ENCODE data around the gene TNFRSF8.
A peak's percentile ranks its signal among the peaks of the same experiment; 100 is the strongest.

TNFRSF8 gene

DNA sequence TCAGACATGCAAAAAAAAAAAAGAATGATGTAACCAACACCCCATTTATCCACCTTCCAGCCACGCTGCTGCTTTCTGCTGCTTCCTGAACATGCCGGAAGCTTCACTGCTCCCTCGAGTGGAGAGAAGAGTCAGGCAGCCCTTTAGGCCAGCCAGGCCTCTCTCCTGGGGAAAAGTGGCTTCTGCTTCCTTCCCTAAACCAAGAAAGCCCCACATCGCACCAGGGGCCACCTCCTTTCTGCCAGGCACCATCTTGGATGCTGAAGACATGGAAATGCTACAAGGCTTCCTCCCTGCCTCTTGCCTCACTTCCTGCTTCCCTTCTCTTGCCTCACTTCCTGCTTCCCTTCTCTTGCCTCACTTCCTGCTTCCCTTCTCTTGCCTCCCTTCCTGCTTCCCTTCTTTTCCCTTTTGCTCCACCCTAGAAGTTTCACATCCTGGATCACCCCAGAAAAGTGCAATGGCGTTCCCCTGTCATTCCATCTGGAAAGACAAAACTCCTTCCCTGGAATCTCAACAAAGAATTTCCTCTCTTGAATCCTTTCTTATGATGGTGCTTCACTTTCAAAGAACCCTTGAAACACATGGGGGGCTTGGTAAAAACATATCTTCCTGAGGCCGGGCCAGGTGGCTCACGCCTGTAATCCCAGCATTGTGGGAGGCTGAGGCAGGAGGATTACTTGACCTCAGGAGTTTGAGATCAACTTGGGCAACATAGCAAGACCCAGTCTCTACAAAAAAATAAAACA is 18.7 kb downstream of the TNFRSF8 start:
- peak overlapping the region; percentile 87 for H3K27ac Mint-ChIP-seq
- H3K4me1 Mint-ChIP-seq (ENCODE audit: low read depth) = peaks cover 35% of the 10 kb centered on the region
- peaks cover 30% of the 10 kb centered on the region for H3K9me3 Mint-ChIP-seq
- H3K36me3 Mint-ChIP-seq (ENCODE audit: low read depth) = peaks cover 37% of the 10 kb centered on the region
- peak overlapping the region; percentile 65 for H3K4me3 Mint-ChIP-seq
- H3K27me3 Mint-ChIP-seq (ENCODE audit: low read depth) = no peaks in the 10 kb centered on the region

DNA sequence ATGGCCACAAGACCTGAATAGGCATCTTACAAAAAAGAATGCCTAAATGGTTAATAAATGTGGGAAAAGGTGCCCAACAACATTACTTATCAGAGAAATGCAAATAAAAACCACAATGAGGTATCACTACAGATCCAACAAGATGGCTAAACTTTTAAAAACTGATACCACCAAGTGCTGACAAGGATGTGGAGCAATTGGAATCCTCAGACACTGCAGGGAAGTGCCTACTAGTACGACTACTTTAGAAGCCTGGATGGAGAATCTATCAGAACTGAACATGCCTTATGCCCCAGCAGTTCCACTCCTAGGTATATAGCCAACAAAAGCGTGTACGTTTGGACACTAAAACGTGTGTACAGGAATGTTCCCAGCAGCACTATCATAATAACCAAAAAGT is 19.9 kb downstream of the TNFRSF8 start:
- Mint-ChIP-seq H3K4me3 (no peak overlapping the region), H3K9me3 (peaks cover 33% of the 10 kb centered on the region), H3K27ac (peak overlapping the region; percentile 87), H3K4me1 (ENCODE audit: low read depth) (peaks cover 39% of the 10 kb centered on the region), H3K36me3 (ENCODE audit: low read depth) (peaks cover 41% of the 10 kb centered on the region), H3K27me3 (ENCODE audit: low read depth) (no peaks in the 10 kb centered on the region)

GRCh38 chr1:12083766-12084165 is 20.7 kb downstream of the TNFRSF8 start:
- Mint-ChIP-seq H3K9me3 (peaks cover 33% of the 10 kb centered on the region), H3K27ac (peak overlapping the region; percentile 41), H3K27me3 (ENCODE audit: low read depth) (no peaks in the 10 kb centered on the region), H3K4me3 (no peak overlapping the region), H3K36me3 (ENCODE audit: low read depth) (peaks cover 47% of the 10 kb centered on the region), H3K4me1 (ENCODE audit: low read depth) (peaks cover 45% of the 10 kb centered on the region)

GRCh38 chr1:12085643-12086260 is 22.6 kb downstream of the TNFRSF8 start:
- Mint-ChIP-seq H3K27ac (no peak overlapping the region), H3K27me3 (ENCODE audit: low read depth) (no peaks in the 10 kb centered on the region), H3K4me1 (ENCODE audit: low read depth) (peaks cover 53% of the 10 kb centered on the region)

GRCh38 chr1:12087797-12088314 is 24.8 kb downstream of the TNFRSF8 start:
- Mint-ChIP-seq H3K27me3 (ENCODE audit: low read depth) (no peaks in the 10 kb centered on the region), H3K4me1 (ENCODE audit: low read depth) (peaks cover 45% of the 10 kb centered on the region), H3K36me3 (ENCODE audit: low read depth) (peaks cover 59% of the 10 kb centered on the region)

More at GRCh38 chr1:12085643-12086260, 22.6 kb downstream of the TNFRSF8 start:
- peaks cover 61% of the 10 kb centered on the region for H3K36me3 Mint-ChIP-seq (ENCODE audit: low read depth)
- H3K4me3 Mint-ChIP-seq = no peak overlapping the region
- peaks cover 36% of the 10 kb centered on the region for H3K9me3 Mint-ChIP-seq

DNA sequence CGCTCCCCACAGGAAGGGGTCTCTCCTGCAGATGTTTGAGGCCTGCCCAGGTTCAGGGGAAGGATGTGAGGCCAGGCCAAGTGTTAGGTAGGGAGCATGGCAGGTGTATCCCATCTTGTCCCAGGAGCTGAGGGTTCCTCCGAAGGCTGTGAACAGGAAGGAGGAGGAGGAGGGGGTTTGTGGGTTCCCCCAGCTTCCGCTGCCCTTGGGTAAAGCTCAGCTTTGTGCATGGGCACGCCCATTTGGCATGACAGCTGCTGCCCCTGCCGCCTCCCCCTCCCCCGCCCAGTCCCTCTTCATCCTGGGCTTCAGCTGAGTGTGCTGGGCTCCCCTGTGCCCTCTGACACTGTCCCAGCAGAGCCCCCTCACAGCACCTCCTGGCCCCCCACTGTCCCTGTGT is 25.5 kb downstream of the TNFRSF8 start:
- peaks cover 45% of the 10 kb centered on the region for H3K4me1 Mint-ChIP-seq (ENCODE audit: low read depth)
- H3K9me3 Mint-ChIP-seq = peaks cover 20% of the 10 kb centered on the region
- no peaks in the 10 kb centered on the region for H3K27me3 Mint-ChIP-seq (ENCODE audit: low read depth)
- H3K27ac Mint-ChIP-seq = peak overlapping the region; percentile 93
- peaks cover 52% of the 10 kb centered on the region for H3K36me3 Mint-ChIP-seq (ENCODE audit: low read depth)
- peak overlapping the region; percentile 28 for H3K4me3 Mint-ChIP-seq

More at GRCh38 chr1:12087797-12088314, 24.8 kb downstream of the TNFRSF8 start:
- H3K4me3 Mint-ChIP-seq = peak overlapping the region; percentile 28
- peaks cover 27% of the 10 kb centered on the region for H3K9me3 Mint-ChIP-seq
- peak overlapping the region; percentile 93 for H3K27ac Mint-ChIP-seq

- Mint-ChIP-seq H3K27me3 (ENCODE audit: low read depth) (no peaks in the 10 kb centered on the region), H3K36me3 (ENCODE audit: low read depth) (peaks cover 51% of the 10 kb centered on the region), H3K9me3 (peaks cover 14% of the 10 kb centered on the region), H3K27ac (no peak overlapping the region), H3K4me1 (ENCODE audit: low read depth) (peaks cover 46% of the 10 kb centered on the region), H3K4me3 (no peak overlapping the region)
Measured at GRCh38 chr1:12090326-12090725, 27.2 kb downstream of the TNFRSF8 start.

DNA sequence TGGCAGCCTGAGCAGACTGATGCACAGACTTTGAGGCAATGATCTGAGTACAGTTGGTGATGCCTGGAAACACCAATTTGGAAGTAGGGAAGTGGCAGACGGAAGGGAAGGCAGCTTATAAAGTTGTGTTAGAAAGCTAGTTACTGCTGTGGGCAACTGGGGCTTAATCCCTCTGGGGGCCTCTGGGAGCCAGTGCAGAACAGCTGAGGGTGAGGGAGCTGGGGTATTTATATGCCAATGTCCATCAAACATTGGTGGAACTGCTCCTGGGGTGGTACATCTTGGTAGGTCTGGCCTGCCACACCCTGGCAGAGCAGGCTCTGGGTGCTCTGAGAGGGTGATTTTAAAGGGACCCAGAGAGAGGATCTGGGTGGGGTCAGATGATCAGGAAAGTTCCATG is 28.1 kb downstream of the TNFRSF8 start:
- no peaks in the 10 kb centered on the region for H3K27me3 Mint-ChIP-seq (ENCODE audit: low read depth)
- peaks cover 49% of the 10 kb centered on the region for H3K36me3 Mint-ChIP-seq (ENCODE audit: low read depth)
- peak overlapping the region; percentile 6 for H3K27ac Mint-ChIP-seq
- H3K4me1 Mint-ChIP-seq (ENCODE audit: low read depth) = peaks cover 46% of the 10 kb centered on the region
- peaks cover 14% of the 10 kb centered on the region for H3K9me3 Mint-ChIP-seq
- no peak overlapping the region for H3K4me3 Mint-ChIP-seq

- Mint-ChIP-seq H3K4me1 (ENCODE audit: low read depth) (peaks cover 28% of the 10 kb centered on the region), H3K9me3 (peaks cover 7% of the 10 kb centered on the region), H3K27ac (no peak overlapping the region), H3K36me3 (ENCODE audit: low read depth) (peaks cover 29% of the 10 kb centered on the region), H3K4me3 (no peak overlapping the region), H3K27me3 (ENCODE audit: low read depth) (no peaks in the 10 kb centered on the region)
Measured at GRCh38 chr1:12094180-12094579, 31.1 kb downstream of the TNFRSF8 start.

DNA sequence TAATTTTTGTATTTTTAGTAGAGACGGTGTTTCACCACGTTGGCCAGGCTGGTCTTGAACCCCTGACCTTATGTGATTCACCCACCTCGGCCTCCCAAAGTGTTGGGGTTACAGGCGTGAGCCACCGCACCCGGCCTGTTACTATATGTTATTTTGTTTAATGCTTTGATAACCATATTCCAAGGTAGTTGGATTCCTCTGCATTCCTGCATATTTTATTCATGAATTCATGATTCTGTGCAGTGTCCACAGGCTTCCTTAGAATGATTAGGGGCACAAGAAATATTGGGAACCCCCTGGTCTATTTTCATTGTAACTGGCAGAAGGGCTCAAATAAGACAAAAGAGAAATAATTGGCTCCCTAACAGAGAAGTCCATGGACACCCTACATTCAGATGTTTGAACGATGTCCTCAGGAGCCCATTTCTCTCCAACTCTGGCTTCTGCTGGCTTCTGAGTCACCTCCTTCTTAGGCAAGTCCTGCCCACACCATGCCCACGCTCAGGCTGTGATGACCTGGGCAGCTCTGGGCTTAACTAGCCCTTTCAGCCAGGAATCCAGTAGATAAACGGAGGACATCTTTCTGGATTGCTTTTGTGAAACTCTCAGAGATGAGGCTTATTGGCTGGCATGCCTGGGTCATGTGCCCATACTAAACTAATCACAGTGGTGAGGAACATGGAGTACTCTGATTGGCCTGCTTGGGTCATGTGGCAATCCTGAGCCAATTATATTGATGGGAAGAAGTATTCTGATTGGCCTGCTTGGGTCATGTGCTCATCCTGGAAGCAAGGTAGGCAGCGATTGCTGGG is 32.6 kb downstream of the TNFRSF8 start:
- peaks cover 21% of the 10 kb centered on the region for H3K36me3 Mint-ChIP-seq (ENCODE audit: low read depth)
- no peak overlapping the region for H3K4me3 Mint-ChIP-seq
- peaks cover 19% of the 10 kb centered on the region for H3K4me1 Mint-ChIP-seq (ENCODE audit: low read depth)
- no peaks in the 10 kb centered on the region for H3K27me3 Mint-ChIP-seq (ENCODE audit: low read depth)
- peak overlapping the region; percentile 21 for H3K27ac Mint-ChIP-seq
- H3K9me3 Mint-ChIP-seq = peaks cover 4% of the 10 kb centered on the region

DNA sequence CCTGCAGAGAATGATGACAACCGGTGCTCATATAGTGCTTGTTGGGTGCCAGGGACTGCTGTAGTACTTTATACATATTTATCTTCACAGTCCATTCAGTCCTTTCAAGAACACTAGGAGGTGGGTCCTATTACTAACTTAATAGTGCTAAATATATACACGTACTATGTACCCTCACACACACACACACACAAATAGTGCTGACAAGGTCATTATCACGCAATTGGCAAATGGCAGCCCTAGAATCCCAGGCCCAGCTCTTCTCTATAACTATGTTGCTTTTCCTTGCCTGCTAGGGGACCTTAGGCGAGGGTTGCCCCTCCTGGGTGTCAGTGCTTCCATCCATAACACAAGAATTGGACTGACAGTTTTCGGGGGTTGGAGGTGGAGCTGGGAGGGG is 33.5 kb downstream of the TNFRSF8 start:
- Mint-ChIP-seq H3K36me3 (ENCODE audit: low read depth) (peaks cover 12% of the 10 kb centered on the region), H3K9me3 (no peaks in the 10 kb centered on the region), H3K4me3 (no peak overlapping the region), H3K27ac (no peak overlapping the region), H3K27me3 (ENCODE audit: low read depth) (no peaks in the 10 kb centered on the region), H3K4me1 (ENCODE audit: low read depth) (peaks cover 15% of the 10 kb centered on the region)

GRCh38 chr1:12097321-12097720 is 34.2 kb downstream of the TNFRSF8 start:
- H3K36me3 Mint-ChIP-seq (ENCODE audit: low read depth) = peaks cover 15% of the 10 kb centered on the region
- H3K4me1 Mint-ChIP-seq (ENCODE audit: low read depth) = peaks cover 13% of the 10 kb centered on the region
- H3K9me3 Mint-ChIP-seq = no peaks in the 10 kb centered on the region
- H3K27ac Mint-ChIP-seq = no peak overlapping the region
- no peak overlapping the region for H3K4me3 Mint-ChIP-seq
- no peaks in the 10 kb centered on the region for H3K27me3 Mint-ChIP-seq (ENCODE audit: low read depth)

GRCh38 chr1:12098786-12099185 is 35.7 kb downstream of the TNFRSF8 start:
- no peaks in the 10 kb centered on the region for H3K27me3 Mint-ChIP-seq (ENCODE audit: low read depth)
- H3K4me1 Mint-ChIP-seq (ENCODE audit: low read depth) = peaks cover 15% of the 10 kb centered on the region
- H3K9me3 Mint-ChIP-seq = no peaks in the 10 kb centered on the region

DNA sequence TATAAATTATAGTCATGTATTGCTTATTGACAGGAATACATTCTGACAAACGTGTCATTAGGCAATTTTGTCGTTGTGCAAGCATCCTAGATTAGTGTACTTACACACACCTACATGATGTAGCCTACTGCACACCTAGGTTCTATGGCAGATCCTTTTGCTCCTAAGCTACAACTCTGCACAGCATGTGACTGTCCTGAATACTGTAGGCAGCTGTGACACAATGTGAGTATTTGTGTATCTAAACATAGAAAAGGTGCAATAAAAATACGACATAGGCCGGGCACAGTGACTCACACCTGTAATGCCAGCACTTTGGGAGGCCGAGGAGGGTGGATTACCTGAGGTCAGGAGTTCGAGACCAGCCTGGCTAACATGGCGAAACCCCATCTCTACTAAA is 36.5 kb downstream of the TNFRSF8 start:
- H3K27ac Mint-ChIP-seq = no peak overlapping the region
- H3K36me3 Mint-ChIP-seq (ENCODE audit: low read depth) = peaks cover 20% of the 10 kb centered on the region
- H3K4me1 Mint-ChIP-seq (ENCODE audit: low read depth) = peaks cover 16% of the 10 kb centered on the region
- no peaks in the 10 kb centered on the region for H3K27me3 Mint-ChIP-seq (ENCODE audit: low read depth)
- no peaks in the 10 kb centered on the region for H3K9me3 Mint-ChIP-seq
- no peak overlapping the region for H3K4me3 Mint-ChIP-seq

More at GRCh38 chr1:12098786-12099185, 35.7 kb downstream of the TNFRSF8 start:
- H3K4me3 Mint-ChIP-seq = no peak overlapping the region
- no peak overlapping the region for H3K27ac Mint-ChIP-seq
- H3K36me3 Mint-ChIP-seq (ENCODE audit: low read depth) = peaks cover 19% of the 10 kb centered on the region

Data from T-helper 1 cell treated with Interleukin-12 subunit alpha and Interleukin-12 subunit beta and Interleukin-4 antibody, amounts not matched to agents 30 μg/mL and 1 μg/mL, for 36 hours (primary cell).